Measurements from ENCODE around the gene SLC6A13. TPM values are rescaled to one million over a fixed set of nuclear protein-coding genes. Genes with fewer than 3 reads are reported as not detected.
A peak's percentile ranks its signal among the peaks of the same experiment; 100 is the strongest.

SLC6A13 gene
- total and polyA plus RNA-seq, 7 donors = 0.07 to 1.6 (median 0.50) TPM; not detected in 1

- DNase-seq (peak in 1 of 2 donors; percentile 73), ATAC-seq (peak; percentile 38 to 61 (median 49))
- intact Hi-C loops (cut with DNase I) = no loop called here
- Histone ChIP-seq H3K36me3 (ENCODE audit: insufficient read depth in 1 of 2, low read depth in 1 of 2) (no peaks in the 10 kb centered on the region), H3K4me3 (peak overlapping the region; percentile 65), H3K27me3 (ENCODE audit: insufficient read depth in 3 of 3, low read length in 2 of 3) (peaks cover 0 to 2% (median 0%) of the 10 kb centered on the region in 3 donors), H3K4me1 (peaks cover 17% of the 10 kb centered on the region), H3K27ac (no peak overlapping the region), H3K9me3 (no peaks in the 10 kb centered on the region)
- WGBS, 3 donors = 8 to 19% (median 18%) methylated on average over 31 to 84 of the region's 84 CpGs
- TF ChIP-seq CTCF (IDR thresholded peaks at IDR 0.05) = peak; percentile 11
Measured at GRCh38 chr12:203462-204260, 59.0 kb downstream of the SLC6A13 start.

GRCh38 chr12:203074-203461 is 59.6 kb downstream of the SLC6A13 start:
- no peak overlapping the region for H3K27ac ChIP-seq
- peaks cover 17% of the 10 kb centered on the region for H3K4me1 ChIP-seq
- ATAC-seq = no peak
- peak overlapping the region; percentile 65 for H3K4me3 ChIP-seq
- DNase-seq = no peak
- WGBS, 3 donors = 49 to 68% (median 60%) methylated on average over 16 of the region's 16 CpGs
- no peak for TF ChIP-seq CTCF (IDR thresholded peaks at IDR 0.05)
- H3K9me3 ChIP-seq = no peaks in the 10 kb centered on the region
- no peaks in the 10 kb centered on the region for H3K36me3 ChIP-seq (ENCODE audit: insufficient read depth in 1 of 2, low read depth in 1 of 2)
- intact Hi-C loops (cut with DNase I) = no loop called here
- peaks cover 0 to 2% (median 0%) of the 10 kb centered on the region in 3 donors for H3K27me3 ChIP-seq (ENCODE audit: insufficient read depth in 3 of 3, low read length in 2 of 3)

- Histone ChIP-seq H3K9me3 (no peaks in the 10 kb centered on the region), H3K27ac (peak overlapping the region; percentile 81), H3K4me3 (peak overlapping the region; percentile 11), H3K36me3 (ENCODE audit: insufficient read depth in 1 of 2, low read depth in 1 of 2) (no peaks in the 10 kb centered on the region), H3K27me3 (ENCODE audit: insufficient read depth in 3 of 3, low read length in 2 of 3) (peaks cover 0 to 2% (median 0%) of the 10 kb centered on the region in 3 donors), H3K4me1 (peaks cover 17% of the 10 kb centered on the region)
- DNase-seq (peak in 1 of 2 donors; percentile 69), ATAC-seq (peak; percentile 79 to 94 (median 91))
- WGBS, 3 donors = 18 to 26% (median 23%) methylated on average over 15 of the region's 15 CpGs
- intact Hi-C loops (cut with DNase I) = no loop called here
- TF ChIP-seq CTCF (IDR thresholded peaks at IDR 0.05) = no peak
Measured at GRCh38 chr12:202081-202731, 60.4 kb downstream of the SLC6A13 start.

GRCh38 chr12:201361-201760 is 61.3 kb downstream of the SLC6A13 start:
- DNase-seq = no peak
- peaks cover 0 to 2% (median 0%) of the 10 kb centered on the region in 3 donors for H3K27me3 ChIP-seq (ENCODE audit: insufficient read depth in 3 of 3, low read length in 2 of 3)
- peak overlapping the region; percentile 81 for H3K27ac ChIP-seq
- ATAC-seq = no peak
- intact Hi-C loops (cut with DNase I) = no loop called here
- WGBS, 3 donors = 77 to 82% (median 82%) methylated on average over 8 of the region's 8 CpGs
- H3K36me3 ChIP-seq (ENCODE audit: insufficient read depth in 1 of 2, low read depth in 1 of 2) = no peaks in the 10 kb centered on the region
- no peak for TF ChIP-seq CTCF (IDR thresholded peaks at IDR 0.05)
- peaks cover 17% of the 10 kb centered on the region for H3K4me1 ChIP-seq
- no peak overlapping the region for H3K4me3 ChIP-seq
- H3K9me3 ChIP-seq = no peaks in the 10 kb centered on the region
